Muscle layer of colon (tissue), 2 donors: Measurements from ENCODE around the gene TMEM203.

Experiments
- H3K27ac ChIP-seq: one replicate; pipeline ENCODE4 v1.7.0; 2013; ENCODE audit warnings: low read depth, mild to moderate bottlenecking, low read length, moderate library complexity
- H3K27me3 ChIP-seq, 2 donors: one replicate each; pipeline ENCODE4 v1.7.0; 2013; ENCODE audit warnings: low read length in 2 of 2, mild to moderate bottlenecking in 2 of 2; ENCODE audit not compliant: insufficient read depth in 2 of 2, control insufficient read depth in 1 of 2
- H3K36me3 ChIP-seq: one replicate; pipeline ENCODE4 v1.7.0; 2013; ENCODE audit warnings: mild to moderate bottlenecking, low read length; ENCODE audit not compliant: insufficient read depth
- H3K4me1 ChIP-seq: one replicate; pipeline ENCODE4 v1.7.0; 2013; ENCODE audit warnings: mild to moderate bottlenecking, low read length; ENCODE audit not compliant: insufficient read depth
- H3K4me3 ChIP-seq, 2 donors: one replicate each; pipeline ENCODE4 v1.7.0; 2013; ENCODE audit warnings: low read length in 2 of 2, low read depth in 1 of 2, mild to moderate bottlenecking in 1 of 2, moderate library complexity in 1 of 2
- H3K9ac ChIP-seq: one replicate; pipeline ENCODE4 v1.7.0; 2013; ENCODE audit warnings: low read length
- H3K9me3 ChIP-seq: one replicate; pipeline ENCODE4 v1.7.0; 2013; ENCODE audit warnings: mild to moderate bottlenecking, low read length
- donor health status: abdominal sarcoma.
- donor health status: Adenocarcinoma of cecum.

The TMEM203 gene

DNA sequence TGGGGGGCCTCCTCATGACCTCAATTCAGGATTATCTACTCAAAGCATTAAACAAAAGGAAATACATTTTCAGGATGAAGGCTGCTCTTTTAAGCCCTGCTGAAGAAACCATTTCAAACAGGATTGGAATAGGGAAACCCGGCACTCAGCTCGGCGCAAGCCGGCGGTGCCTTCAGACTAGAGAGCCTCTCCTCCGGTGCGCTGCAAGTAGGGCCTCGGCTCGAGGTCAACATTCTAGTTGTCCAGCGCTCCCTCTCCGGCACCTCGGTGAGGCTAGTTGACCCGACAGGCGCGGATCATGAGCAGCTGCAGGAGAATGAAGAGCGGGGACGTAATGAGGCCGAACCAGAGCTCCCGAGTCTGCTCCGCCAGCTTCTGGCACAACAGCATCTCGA, 720 bp downstream of the TMEM203 start:
- Histone ChIP-seq H3K9me3 (no peaks in the 10 kb centered on the region), H3K27ac (peak overlapping the region; percentile 59), H3K27me3 (no peaks in the 10 kb centered on the region), H3K4me1 (peaks cover 46% of the 10 kb centered on the region), H3K4me3 (peak overlapping the region; percentile 56 to 97), H3K9ac (peak overlapping the region; percentile 76), H3K36me3 (no peaks in the 10 kb centered on the region)

DNA sequence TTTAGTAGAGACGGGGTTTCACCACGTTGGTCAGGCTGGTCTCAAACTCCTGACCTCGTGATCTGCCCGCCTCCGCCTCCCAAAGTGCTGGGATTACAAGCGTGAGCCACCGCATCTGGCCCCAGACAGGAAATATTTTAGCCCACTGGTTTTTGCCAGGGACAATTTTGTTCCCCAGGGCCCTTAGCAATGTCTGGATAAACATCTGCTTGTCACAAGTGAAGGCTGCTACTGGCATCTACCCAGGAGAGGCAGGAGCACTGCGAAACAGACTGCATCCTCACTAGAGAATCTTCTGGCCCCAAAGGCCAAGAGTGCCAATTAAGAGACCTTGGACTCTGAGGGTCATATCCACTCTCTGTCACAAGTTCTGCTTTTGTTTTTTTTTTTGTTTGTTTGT, 2.5 kb downstream of the TMEM203 start:
- H3K9me3 ChIP-seq = no peaks in the 10 kb centered on the region
- H3K9ac ChIP-seq = no peak overlapping the region
- peaks cover 63% of the 10 kb centered on the region for H3K4me1 ChIP-seq
- no peaks in the 10 kb centered on the region for H3K27me3 ChIP-seq
- no peak overlapping the region for H3K4me3 ChIP-seq
- H3K27ac ChIP-seq = no peak overlapping the region
- H3K36me3 ChIP-seq = no peaks in the 10 kb centered on the region

DNA sequence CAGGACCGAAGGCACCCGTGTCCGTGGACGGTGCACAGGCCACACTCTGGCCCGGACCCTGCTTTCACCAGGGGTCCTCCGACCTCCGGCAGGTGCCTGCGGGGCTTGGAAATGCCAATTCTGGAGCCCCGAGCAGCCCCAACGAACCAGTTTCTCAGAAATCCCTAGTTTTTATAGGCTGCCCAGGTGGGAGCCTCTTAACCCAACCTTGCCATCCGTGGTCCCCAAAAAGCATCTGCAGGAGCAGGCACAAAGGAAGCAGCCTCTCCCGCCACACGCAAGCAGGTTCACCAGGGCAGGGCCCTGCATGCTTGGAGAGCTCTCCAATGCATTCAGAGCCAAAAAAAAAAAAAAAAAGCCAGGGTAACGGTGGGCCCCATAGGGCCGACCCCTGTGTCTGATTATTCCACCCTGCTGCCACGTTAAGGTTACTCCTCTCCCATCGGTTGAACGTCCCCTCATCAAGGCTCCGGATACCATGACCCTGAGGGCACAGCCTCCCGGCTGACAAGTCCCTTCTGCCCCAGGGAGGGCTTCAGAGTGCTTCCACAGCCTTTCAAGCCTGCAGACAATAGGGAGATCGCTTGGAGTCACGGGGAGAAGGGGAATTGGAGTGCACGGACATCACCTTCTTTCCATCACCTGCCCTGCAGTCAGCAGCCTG, 4.1 kb downstream of the TMEM203 start:
- H3K9me3 ChIP-seq = no peaks in the 10 kb centered on the region
- peaks cover 57% of the 10 kb centered on the region for H3K4me1 ChIP-seq
- H3K36me3 ChIP-seq = no peaks in the 10 kb centered on the region
- peak overlapping the region; percentile 73 for H3K27ac ChIP-seq
- peak overlapping the region; percentile 47 to 72 for H3K4me3 ChIP-seq
- H3K27me3 ChIP-seq = no peaks in the 10 kb centered on the region
- no peak overlapping the region for H3K9ac ChIP-seq

DNA sequence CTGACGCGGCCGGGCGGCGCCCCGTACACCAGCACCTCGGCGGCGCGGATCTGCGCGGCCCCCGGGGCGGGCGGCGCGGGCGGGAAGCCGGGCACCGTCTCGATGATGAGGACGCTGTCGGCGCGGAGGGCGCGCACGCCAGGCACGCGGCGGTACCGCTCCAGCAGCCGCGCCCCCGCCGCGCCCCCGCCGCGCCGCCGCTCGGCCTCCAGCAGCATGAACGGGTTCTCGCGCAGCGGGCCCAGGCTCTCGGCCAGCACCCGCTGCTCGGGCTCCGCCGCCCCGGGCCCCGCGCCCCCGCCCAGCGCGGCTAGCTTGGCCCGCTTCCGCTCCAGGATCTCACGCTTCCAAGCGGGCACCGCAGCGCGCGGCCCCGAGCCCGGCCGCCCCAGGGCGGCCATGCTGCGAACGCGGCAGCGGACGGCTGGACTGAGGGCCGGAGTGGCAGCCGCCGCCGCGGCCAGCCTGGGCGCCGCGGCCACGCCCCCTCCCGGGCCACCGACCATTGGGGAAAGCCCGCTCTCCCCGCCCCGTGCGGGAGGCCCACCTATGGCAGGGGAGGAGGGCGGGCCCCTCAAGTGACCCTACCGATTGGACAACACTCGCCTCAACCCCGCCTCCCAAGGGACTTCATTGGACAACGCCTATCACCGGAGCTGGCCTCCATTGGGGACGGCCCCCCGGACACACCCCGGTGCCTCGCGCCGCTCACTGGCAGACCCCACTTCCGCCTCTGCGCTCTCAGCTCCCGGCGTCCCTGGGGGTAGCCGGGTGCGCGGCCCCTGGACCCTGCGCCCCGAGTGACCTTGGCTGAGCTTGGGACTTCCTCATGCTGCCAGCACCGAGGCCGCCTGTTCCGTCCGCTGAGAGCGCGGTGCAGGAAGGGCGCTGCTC, 4.9 kb downstream of the TMEM203 start, which contains the start of gene TPRN:
Gene TPRN, minus strand, starts transcription at position 431 of the 894 bp plus-strand sequence. Its CDS starts 30 bp downstream, at position 401.
- H3K9me3 ChIP-seq = no peaks in the 10 kb centered on the region
- no peak within 1 kb of the TSS for H3K9ac ChIP-seq
- no peaks in the 10 kb centered on the region for H3K27me3 ChIP-seq
- H3K27ac ChIP-seq = peak within 1 kb of the TSS; percentile 73
- peak within 1 kb of the TSS; percentile 47 to 72 for H3K4me3 ChIP-seq
- H3K4me1 ChIP-seq = peaks cover 51% of the 10 kb centered on the region
- no peaks in the 10 kb centered on the region for H3K36me3 ChIP-seq

DNA sequence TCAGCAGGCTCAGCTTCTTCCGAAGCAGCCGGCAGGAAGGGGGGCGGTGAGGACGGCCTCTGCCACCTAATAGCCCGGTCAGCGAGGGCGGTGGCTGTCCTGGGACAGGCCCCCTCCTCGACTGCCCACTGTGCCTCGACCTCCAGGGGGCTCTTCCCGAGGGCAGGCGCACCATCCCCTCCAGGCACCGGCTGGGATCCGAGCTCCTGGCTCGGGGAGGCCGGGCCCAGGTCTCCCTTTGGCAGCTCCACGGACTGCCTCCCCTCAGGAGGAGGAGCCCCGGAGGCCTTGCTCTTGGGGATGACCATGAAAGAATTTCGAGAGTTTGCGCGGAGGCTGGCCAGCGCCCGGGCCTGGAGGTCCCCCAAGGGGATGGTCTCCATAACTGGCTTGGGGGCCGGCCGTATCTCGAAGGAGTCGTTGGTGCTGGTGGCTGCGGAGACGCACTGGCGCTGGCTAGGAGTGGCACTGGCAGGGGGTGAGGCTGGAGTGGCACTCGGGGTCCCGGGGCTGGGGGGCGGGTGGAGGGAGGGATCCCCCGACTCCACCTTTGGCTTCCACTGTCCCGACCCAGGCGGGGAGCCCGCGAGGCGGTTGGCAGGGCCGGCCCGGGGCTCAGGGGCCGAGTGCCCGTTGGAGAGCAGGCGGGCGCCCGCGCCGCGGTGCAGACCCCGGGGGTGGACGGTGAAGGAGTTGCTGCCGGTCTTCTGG, 5.9 kb downstream of the TMEM203 start:
- H3K27me3 ChIP-seq = no peaks in the 10 kb centered on the region
- no peak overlapping the region for H3K27ac ChIP-seq
- no peaks in the 10 kb centered on the region for H3K9me3 ChIP-seq
- H3K4me1 ChIP-seq = peaks cover 47% of the 10 kb centered on the region
- no peaks in the 10 kb centered on the region for H3K36me3 ChIP-seq
- no peak overlapping the region for H3K9ac ChIP-seq
- peak overlapping the region in 1 of 2 donors; percentile 20 for H3K4me3 ChIP-seq

DNA sequence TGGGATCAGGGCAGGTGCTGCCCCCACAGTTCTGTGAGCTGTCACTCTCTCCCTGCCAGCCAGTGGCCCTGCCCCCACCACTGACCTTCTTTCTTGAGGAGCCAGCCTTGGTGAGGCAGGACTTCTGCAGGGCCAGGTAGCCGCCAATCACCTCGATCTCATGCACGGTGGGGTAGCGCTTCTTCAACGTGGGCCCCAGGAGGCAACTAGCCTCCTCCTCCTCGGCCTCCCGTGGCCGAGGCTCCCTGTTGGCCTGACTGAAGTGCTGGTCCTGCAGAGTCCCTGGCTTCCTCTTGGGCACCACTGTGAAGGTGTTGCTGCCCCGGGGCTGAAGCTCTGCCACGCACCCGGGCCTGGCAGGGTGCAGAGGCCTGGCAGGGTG, 6.6 kb downstream of the TMEM203 start:
- no peak overlapping the region for H3K9ac ChIP-seq
- no peak overlapping the region for H3K27ac ChIP-seq
- no peaks in the 10 kb centered on the region for H3K9me3 ChIP-seq
- peaks cover 41% of the 10 kb centered on the region for H3K4me1 ChIP-seq
- no peaks in the 10 kb centered on the region for H3K27me3 ChIP-seq
- peak overlapping the region in 1 of 2 donors; percentile 20 for H3K4me3 ChIP-seq
- H3K36me3 ChIP-seq = no peaks in the 10 kb centered on the region

- no peaks in the 10 kb centered on the region for H3K27me3 ChIP-seq
- H3K9ac ChIP-seq = no peak overlapping the region
- H3K4me3 ChIP-seq = no peak overlapping the region
- H3K9me3 ChIP-seq = no peaks in the 10 kb centered on the region
- H3K36me3 ChIP-seq = no peaks in the 10 kb centered on the region
- peaks cover 34% of the 10 kb centered on the region for H3K4me1 ChIP-seq
- no peak overlapping the region for H3K27ac ChIP-seq
Observed at GRCh38 chr9:137198051-137198901, 7.2 kb downstream of the TMEM203 start.

DNA sequence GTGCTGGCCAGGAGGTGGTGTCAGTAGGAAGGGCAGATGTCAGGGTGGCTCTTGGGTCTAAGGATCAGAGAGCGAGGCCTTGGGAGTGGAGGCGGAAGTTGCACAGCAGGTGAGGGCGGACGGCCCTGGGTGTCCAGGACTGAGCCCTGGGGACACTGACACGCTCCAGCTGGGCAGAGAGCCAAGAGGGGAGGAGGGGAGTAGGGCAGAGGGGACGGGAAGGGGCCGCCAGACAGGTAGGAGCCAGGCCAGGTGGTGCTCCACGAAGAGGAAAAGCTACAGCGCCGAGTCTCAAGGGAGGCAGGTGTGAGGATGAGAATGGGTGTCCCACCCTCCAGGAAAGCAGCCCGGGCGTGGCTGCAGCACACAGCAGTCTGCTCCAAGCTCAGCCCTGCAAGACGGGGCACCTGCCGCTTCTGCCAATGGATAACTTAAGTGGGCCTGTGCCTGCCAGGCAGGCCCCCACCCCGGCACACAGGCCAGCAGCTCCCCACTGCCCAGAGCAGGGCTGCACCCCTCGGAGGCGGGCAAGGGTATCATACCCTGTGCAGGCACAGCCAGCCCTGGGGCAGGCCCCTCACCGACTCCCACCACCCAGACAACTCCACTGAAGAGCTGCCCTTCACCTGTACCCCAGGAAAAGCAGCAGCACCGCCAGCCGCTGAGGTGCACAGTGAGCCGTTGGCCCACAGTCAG, 9.8 kb downstream of the TMEM203 start:
- peaks cover 18% of the 10 kb centered on the region for H3K4me1 ChIP-seq
- no peaks in the 10 kb centered on the region for H3K27me3 ChIP-seq
- no peak overlapping the region for H3K9ac ChIP-seq
- no peak overlapping the region for H3K27ac ChIP-seq
- no peak overlapping the region for H3K4me3 ChIP-seq
- H3K9me3 ChIP-seq = no peaks in the 10 kb centered on the region
- peaks cover 10% of the 10 kb centered on the region for H3K36me3 ChIP-seq

- no peak overlapping the region for H3K4me3 ChIP-seq
- H3K4me1 ChIP-seq = peaks cover 23% of the 10 kb centered on the region
- no peak overlapping the region for H3K27ac ChIP-seq
- H3K9me3 ChIP-seq = no peaks in the 10 kb centered on the region
- peaks cover 18% of the 10 kb centered on the region for H3K36me3 ChIP-seq
- H3K27me3 ChIP-seq = no peaks in the 10 kb centered on the region
- no peak overlapping the region for H3K9ac ChIP-seq
Observed at GRCh38 chr9:137194909-137195308, 10.5 kb downstream of the TMEM203 start.

DNA sequence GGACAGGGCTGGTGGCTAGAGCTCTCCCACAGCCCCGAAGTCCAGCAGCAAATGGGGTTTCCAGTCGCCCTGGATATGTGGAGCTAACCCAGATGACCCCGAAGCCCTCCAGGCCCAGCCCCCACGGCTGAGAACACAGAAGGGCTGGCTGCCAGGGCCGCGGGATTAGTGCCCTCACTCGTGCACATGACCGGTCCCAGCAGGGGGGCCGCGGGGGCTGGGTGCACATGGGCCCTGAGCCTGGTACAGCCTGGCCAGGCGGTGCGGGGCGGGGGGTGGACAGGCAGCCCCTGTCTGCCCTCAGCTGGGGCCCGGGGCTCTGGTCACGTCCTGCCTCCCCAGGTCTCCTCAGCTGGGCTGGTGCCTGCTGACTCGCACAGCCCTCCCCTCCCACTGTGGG, 11.1 kb downstream of the TMEM203 start:
- no peak overlapping the region for H3K4me3 ChIP-seq
- peaks cover 26% of the 10 kb centered on the region for H3K4me1 ChIP-seq
- no peaks in the 10 kb centered on the region for H3K27me3 ChIP-seq
- H3K9me3 ChIP-seq = no peaks in the 10 kb centered on the region
- no peak overlapping the region for H3K9ac ChIP-seq
- H3K27ac ChIP-seq = no peak overlapping the region
- H3K36me3 ChIP-seq = peaks cover 20% of the 10 kb centered on the region
